ENCODE results near the gene TNFAIP2. TPM values are rescaled to one million over a fixed set of nuclear protein-coding genes. Genes with fewer than 3 reads are reported as not detected.
A peak's percentile ranks its signal among the peaks of the same experiment; 100 is the strongest.

Gene TNFAIP2
- total and polyA plus RNA-seq, 3 donors from 2014 or later: 44.9 to 92.8 (median 51.8) TPM

DNA sequence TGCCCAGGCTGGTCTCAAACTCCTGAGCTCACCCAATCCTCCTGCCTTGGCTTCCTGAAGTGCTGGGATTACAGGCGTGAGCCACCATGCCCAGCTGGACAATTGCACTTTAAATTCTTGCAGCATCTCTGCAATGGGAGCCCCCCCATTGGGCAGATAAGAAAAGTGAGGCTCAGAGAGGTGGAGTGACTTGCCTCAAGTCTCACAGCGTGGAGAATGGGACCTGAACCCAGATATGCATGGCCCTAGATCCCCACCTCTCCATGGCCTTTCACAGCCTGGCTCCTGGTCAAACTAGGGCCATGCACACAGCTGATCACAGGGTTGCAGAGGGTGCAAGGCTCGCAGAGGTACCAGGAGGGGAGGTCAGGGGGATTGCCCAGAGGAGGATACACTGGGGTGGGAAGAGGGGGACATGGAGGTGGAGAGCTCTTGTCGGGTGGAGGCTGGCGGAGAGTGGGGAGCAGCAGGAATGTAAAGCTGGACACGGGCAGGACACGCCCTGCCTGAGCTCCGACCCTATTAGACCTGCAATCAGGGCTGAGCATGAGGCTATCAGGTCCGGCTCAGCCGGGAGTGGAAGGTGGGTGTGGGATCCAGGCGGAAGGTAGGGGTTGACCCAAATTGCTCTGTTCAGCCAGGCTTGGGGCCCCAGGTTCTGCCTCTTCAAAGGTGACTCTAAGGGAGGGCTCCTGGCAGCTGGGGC lies 21.9 kb upstream of the TNFAIP2 start:
- intact Hi-C loops (cut with DNase I; ENCODE audit: low total_unique reads): loop anchor here (10.0 kb wide), 2 partner anchors 83 to 193 kb away; no protein-coding TSS in a partner anchor
- TF ChIP-seq POLR2A (IDR thresholded peaks at IDR 0.05): no peak
- TF ChIP-seq, protein P1, sequence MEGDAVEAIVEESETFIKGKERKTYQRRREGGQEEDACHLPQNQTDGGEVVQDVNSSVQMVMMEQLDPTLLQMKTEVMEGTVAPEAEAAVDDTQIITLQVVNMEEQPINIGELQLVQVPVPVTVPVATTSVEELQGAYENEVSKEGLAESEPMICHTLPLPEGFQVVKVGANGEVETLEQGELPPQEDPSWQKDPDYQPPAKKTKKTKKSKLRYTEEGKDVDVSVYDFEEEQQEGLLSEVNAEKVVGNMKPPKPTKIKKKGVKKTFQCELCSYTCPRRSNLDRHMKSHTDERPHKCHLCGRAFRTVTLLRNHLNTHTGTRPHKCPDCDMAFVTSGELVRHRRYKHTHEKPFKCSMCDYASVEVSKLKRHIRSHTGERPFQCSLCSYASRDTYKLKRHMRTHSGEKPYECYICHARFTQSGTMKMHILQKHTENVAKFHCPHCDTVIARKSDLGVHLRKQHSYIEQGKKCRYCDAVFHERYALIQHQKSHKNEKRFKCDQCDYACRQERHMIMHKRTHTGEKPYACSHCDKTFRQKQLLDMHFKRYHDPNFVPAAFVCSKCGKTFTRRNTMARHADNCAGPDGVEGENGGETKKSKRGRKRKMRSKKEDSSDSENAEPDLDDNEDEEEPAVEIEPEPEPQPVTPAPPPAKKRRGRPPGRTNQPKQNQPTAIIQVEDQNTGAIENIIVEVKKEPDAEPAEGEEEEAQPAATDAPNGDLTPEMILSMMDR (IDR thresholded peaks at IDR 0.05): no peak
- H3K4me3 ChIP-seq: no peak overlapping the region
- H3K27ac ChIP-seq: no peak overlapping the region
- no peaks in the 10 kb centered on the region for H3K9me3 ChIP-seq
- WGBS, 2 donors: 62 to 75% methylated on average over 3 to 11 of the region's 11 CpGs
- DNase-seq: no peak
- H3K27me3 ChIP-seq: no peaks in the 10 kb centered on the region
- H3K36me3 ChIP-seq (ENCODE audit: low read depth, missing control alignments): no peaks in the 10 kb centered on the region
- peaks cover 25% of the 10 kb centered on the region for H3K4me1 ChIP-seq

DNA sequence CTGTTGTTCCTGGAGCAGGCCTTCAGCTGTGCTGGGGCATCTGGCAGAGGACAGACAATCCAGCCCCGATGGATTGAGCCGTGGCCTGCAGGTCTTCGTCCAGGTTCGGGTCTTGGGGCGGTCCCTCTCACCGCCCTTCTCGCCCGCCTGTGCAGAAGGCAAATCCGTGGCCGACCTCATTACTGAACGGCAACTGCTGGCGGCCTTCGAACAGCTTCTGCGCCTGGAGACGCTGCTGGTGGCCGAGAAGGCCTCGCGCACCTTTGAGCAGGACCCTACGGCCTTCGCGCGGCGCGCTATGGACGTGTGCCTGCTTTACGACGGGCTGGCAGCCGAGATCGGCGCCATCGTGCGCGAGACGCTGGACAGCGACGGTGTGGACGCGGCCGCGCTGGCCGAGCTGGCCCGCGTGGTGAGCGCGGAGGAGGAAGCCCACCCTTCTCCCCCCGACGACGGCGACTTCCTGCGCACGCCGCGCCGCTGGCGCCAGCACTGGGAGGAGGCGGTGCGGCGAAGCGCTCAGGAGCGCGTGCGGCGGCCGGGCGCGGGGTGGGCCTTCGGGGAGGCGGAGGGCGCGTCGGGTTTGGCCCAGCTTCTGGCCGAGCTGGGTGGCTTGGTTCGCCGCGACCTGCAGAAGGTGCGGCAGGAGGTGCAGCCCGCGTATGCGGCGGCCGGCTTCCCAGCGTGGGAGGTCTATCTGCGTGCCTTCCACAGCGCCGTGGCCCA lies 21.1 kb upstream of the TNFAIP2 start:
- H3K4me3 ChIP-seq: peak overlapping the region in 1 of 2 donors; percentile 34
- peaks cover 25% of the 10 kb centered on the region for H3K4me1 ChIP-seq
- DNase-seq: no peak
- 40 to 46% methylated on average over 1 to 83 of the region's 85 CpGs for WGBS, 2 donors
- H3K36me3 ChIP-seq (ENCODE audit: low read depth, missing control alignments): no peaks in the 10 kb centered on the region
- intact Hi-C loops (cut with DNase I; ENCODE audit: low total_unique reads): loop anchor here (10.0 kb wide), 2 partner anchors 83 to 193 kb away; no protein-coding TSS in a partner anchor
- H3K9me3 ChIP-seq: no peaks in the 10 kb centered on the region
- TF ChIP-seq, protein P1 (IDR thresholded peaks at IDR 0.05): no peak
- TF ChIP-seq POLR2A (IDR thresholded peaks at IDR 0.05): no peak
- H3K27me3 ChIP-seq: no peaks in the 10 kb centered on the region
- no peak overlapping the region for H3K27ac ChIP-seq

DNA sequence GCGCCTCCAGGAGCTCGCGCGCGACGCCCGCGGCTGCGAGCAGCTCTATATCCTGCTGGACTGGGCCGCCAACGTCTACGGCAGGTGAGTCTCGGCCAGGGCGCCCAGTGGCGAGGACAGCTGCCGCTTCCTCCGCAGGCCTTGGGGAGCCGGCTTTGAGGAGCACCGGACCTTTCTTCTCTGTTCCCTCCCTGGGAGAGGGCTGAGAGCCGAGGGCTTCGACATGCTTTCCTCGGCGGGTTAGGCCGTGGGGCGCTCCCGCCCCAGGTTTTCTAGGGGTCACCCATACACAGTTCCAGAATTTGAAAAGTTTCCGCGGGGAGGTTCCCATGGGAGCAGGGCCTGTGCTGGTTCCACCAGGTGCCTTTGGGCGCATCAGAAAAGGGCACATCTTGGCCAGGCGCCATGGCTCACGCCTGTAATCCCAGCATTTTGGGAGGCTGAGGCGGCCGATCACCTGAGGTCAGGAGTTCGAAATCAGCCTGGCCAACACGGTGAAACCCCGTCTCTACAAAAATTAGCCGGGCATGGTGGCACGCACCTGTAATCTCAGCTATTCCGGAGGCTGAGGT lies 20.5 kb upstream of the TNFAIP2 start:
- peaks cover 25% of the 10 kb centered on the region for H3K4me1 ChIP-seq
- intact Hi-C loops (cut with DNase I; ENCODE audit: low total_unique reads): loop anchor here (10.0 kb wide), 2 partner anchors 82 to 192 kb away; no protein-coding TSS in a partner anchor
- H3K36me3 ChIP-seq (ENCODE audit: low read depth, missing control alignments): no peaks in the 10 kb centered on the region
- H3K27me3 ChIP-seq: no peaks in the 10 kb centered on the region
- DNase-seq: no peak
- TF ChIP-seq, protein P1 (IDR thresholded peaks at IDR 0.05): no peak
- TF ChIP-seq POLR2A (IDR thresholded peaks at IDR 0.05): no peak
- peak overlapping the region in 1 of 2 donors; percentile 34 for H3K4me3 ChIP-seq
- no peaks in the 10 kb centered on the region for H3K9me3 ChIP-seq
- WGBS, 2 donors: 53 to 54% methylated on average over 11 to 33 of the region's 39 CpGs
- no peak overlapping the region for H3K27ac ChIP-seq

DNA sequence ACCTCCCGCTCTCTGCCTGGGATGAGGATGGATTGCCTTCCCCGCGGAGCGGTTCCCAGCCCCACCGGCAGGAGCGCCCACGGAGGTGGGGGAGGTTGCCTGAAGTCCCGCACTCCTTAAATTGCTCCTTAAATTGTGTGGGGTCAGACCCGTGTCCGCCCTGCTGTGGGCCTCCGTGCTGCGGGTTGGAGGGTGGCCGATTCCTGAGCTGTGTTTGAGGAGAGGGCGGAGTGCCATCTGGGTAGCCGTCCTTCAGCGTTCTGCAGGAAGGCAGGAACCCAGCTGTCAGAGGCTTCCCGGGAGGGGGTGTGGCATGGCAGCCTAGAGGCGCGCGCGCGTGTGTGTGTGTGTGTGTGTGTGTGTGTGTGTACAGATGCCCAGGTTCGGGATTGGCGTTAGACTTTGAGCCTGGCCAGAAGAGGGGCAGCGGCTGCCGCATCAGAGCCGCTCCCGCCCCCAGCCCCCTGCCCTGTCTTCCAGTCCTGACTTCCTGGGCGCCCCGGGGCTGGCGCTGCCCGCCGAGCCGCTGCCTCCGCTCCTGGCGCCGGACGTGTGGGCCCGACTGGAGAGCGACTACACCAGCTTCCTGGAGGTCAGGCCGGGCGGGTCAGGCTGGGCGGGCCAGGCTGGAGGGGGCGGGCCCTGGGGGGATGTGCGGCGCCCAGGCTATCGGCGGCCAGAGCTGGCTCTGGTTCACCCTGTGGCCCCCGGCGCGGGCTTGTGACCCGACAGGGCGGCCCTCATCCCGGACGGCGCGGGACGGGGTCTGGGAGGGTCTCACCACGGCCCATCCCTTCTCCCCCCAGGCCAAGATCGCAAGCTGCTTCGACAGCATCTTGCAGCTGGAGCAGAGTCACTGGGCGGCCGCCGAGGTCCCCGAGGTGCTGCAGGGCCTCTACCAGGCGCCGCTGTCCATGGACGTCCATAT lies 19.5 kb upstream of the TNFAIP2 start:
- Histone ChIP-seq H3K36me3 (ENCODE audit: low read depth, missing control alignments) (no peaks in the 10 kb centered on the region), H3K4me3 (no peak overlapping the region), H3K4me1 (peaks cover 25% of the 10 kb centered on the region), H3K27me3 (no peaks in the 10 kb centered on the region), H3K9me3 (no peaks in the 10 kb centered on the region), H3K27ac (no peak overlapping the region)
- intact Hi-C loops (cut with DNase I; ENCODE audit: low total_unique reads): loop anchor here (10.0 kb wide), 2 partner anchors 81 to 191 kb away; no protein-coding TSS in a partner anchor
- no peak for TF ChIP-seq POLR2A (IDR thresholded peaks at IDR 0.05)
- TF ChIP-seq, protein P1 (IDR thresholded peaks at IDR 0.05): no peak
- no peak for DNase-seq
- 10 to 21% methylated on average over 16 to 67 of the region's 68 CpGs for WGBS, 2 donors

All from testis (tissue), 3 donors.